HCT116 (cell line): ENCODE data around the gene NRCAM.

ENCODE experiments used
- EGR1 ChIP-seq: IDR thresholded peaks from 2 replicates; pipeline ENCODE4 v1.6.1; 2012; ENCODE audit warnings: low read depth
- ELF1 ChIP-seq: IDR thresholded peaks from 2 replicates; pipeline ENCODE4 v1.6.1; 2012; ENCODE audit warnings: low read depth, borderline replicate concordance
- EZH2 ChIP-seq: fragments of 200-600 bp; sonication (generic); IDR thresholded peaks from 2 replicates; pipeline ENCODE4 v1.6.1; 2017; ENCODE audit warnings: antibody characterized with exemption, mixed run types
- EZH2phosphoT487 ChIP-seq: fragments of 200-600 bp; IDR thresholded peaks from 2 replicates; pipeline ENCODE4 v1.6.1; 2018; ENCODE audit warnings: antibody characterized with exemption, borderline replicate concordance
- FOSL1 ChIP-seq: IDR thresholded peaks from 2 replicates; pipeline ENCODE4 v1.6.1; 2012; ENCODE audit warnings: low read depth
- JUND ChIP-seq: IDR thresholded peaks from 2 replicates; pipeline ENCODE4 v1.6.1; 2012
- POLR2A ChIP-seq: IDR thresholded peaks from 2 replicates; pipeline ENCODE4 v1.7.0; 2011; ENCODE audit warnings: borderline replicate concordance; ENCODE audit not compliant: insufficient read depth, insufficient read length; ENCODE audit errors: extremely low read depth
- POLR2AphosphoS5 ChIP-seq: IDR thresholded peaks from 2 replicates; pipeline ENCODE4 v1.6.1; 2011; ENCODE audit warnings: mild to moderate bottlenecking, low read depth, low read length, moderate library complexity
- RAD21 ChIP-seq: IDR thresholded peaks from 2 replicates; pipeline ENCODE4 v1.6.1; 2012; ENCODE audit warnings: low read depth, mild to moderate bottlenecking
- SIN3A ChIP-seq: IDR thresholded peaks from 2 replicates; pipeline ENCODE4 v1.6.1; 2012; ENCODE audit warnings: low read depth
- SRF ChIP-seq: IDR thresholded peaks from 2 replicates; pipeline ENCODE4 v1.6.1; 2012; ENCODE audit warnings: low read depth
- ZNF274 ChIP-seq: fragments of 200-500 bp; sonication (Bioruptor generic); IDR thresholded peaks from 2 replicates; pipeline ENCODE4 v1.6.1; 2014; ENCODE audit warnings: mild to moderate bottlenecking, low read depth, low read length, inconsistent platforms
- TF ChIP-seq, protein P1 (sequence below), 3 experiments: fragments of 200-600 bp in 1 of 3; sonication (generic) in 1 of 3; IDR thresholded peaks in 2 of 3; conservative IDR thresholded peaks in 1 of 3; 2 replicates each; pipeline ENCODE4 v1.5.1; 2012 to 2017; ENCODE audit warnings: low read depth in 2 of 3, low read length in 2 of 3, antibody characterized with exemption in 1 of 3, borderline replicate concordance in 1 of 3, control low read depth in 1 of 3, mild to moderate bottlenecking in 1 of 3, mixed read lengths in 1 of 3, mixed run types in 1 of 3, moderate library complexity in 1 of 3; ENCODE audit not compliant: insufficient read depth in 1 of 3
- TF ChIP-seq, protein P2 (sequence below): IDR thresholded peaks from 2 replicates; pipeline ENCODE4 v1.6.1; 2012

DNA sequence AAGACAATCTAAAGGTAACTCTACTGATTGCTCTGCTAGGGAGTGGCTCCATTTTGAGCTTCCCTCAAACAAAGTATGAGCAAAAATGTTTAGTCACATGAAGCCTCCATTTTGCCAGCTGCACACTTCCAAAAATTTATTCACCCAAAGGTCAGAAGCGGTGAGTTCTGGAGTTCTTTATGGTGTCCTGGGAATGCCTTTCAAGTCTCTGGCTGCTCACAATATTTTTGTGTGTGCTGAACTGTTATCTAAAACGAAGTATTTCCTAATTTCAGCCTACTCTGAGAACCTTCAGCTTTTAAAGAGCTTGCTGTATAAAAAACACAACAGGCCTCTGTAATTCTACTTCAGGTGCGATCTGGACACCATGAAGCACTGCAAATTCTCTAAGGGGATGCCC, 15.6 kb downstream of the NRCAM start:
- no peak for TF ChIP-seq POLR2A
- TF ChIP-seq, protein P1, sequence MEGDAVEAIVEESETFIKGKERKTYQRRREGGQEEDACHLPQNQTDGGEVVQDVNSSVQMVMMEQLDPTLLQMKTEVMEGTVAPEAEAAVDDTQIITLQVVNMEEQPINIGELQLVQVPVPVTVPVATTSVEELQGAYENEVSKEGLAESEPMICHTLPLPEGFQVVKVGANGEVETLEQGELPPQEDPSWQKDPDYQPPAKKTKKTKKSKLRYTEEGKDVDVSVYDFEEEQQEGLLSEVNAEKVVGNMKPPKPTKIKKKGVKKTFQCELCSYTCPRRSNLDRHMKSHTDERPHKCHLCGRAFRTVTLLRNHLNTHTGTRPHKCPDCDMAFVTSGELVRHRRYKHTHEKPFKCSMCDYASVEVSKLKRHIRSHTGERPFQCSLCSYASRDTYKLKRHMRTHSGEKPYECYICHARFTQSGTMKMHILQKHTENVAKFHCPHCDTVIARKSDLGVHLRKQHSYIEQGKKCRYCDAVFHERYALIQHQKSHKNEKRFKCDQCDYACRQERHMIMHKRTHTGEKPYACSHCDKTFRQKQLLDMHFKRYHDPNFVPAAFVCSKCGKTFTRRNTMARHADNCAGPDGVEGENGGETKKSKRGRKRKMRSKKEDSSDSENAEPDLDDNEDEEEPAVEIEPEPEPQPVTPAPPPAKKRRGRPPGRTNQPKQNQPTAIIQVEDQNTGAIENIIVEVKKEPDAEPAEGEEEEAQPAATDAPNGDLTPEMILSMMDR (IDR thresholded peaks at IDR 0.05 in 2 of 3, conservative IDR thresholded peaks at IDR 0.05 in 1 of 3; ENCODE audit: borderline replicate concordance in 1 of 3, insufficient read depth in 1 of 3, low read depth in 2 of 3, low read length in 2 of 3), result no peak
- no peak for TF ChIP-seq POLR2AphosphoS5
- no peak for TF ChIP-seq SIN3A
- TF ChIP-seq, protein P2, sequence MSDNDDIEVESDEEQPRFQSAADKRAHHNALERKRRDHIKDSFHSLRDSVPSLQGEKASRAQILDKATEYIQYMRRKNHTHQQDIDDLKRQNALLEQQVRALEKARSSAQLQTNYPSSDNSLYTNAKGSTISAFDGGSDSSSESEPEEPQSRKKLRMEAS, result no peak
- no peak for TF ChIP-seq SRF
- TF ChIP-seq EZH2phosphoT487, result no peak
- no peak for TF ChIP-seq ZNF274
- no peak for TF ChIP-seq EZH2
- TF ChIP-seq ELF1, result no peak
- no peak for TF ChIP-seq EGR1
- no peak for TF ChIP-seq RAD21
- TF ChIP-seq FOSL1, result no peak
- TF ChIP-seq JUND, result no peak
